Neuronal stem cell (in vitro differentiated cells): ENCODE results near the gene ARHGEF7.
A peak's percentile ranks its signal among the peaks of the same experiment; 100 is the strongest.

Source experiments
- DNase-seq: peaks from one replicate; pipeline ENCODE4 v3.0.0-alpha.2; 2013; ENCODE audit warnings: low spot score
- H2AFZ ChIP-seq: one replicate; pipeline ENCODE4 v1.6.1; 2013; ENCODE audit warnings: mild to moderate bottlenecking, low read length, inconsistent platforms
- H2AK5ac ChIP-seq: 2 replicates; pipeline ENCODE4 v1.6.1; 2013; ENCODE audit warnings: low read depth, mild to moderate bottlenecking, inconsistent platforms, low read length, moderate library complexity, mixed read lengths
- H2BK120ac ChIP-seq: 2 replicates; pipeline ENCODE4 v1.6.1; 2013; ENCODE audit warnings: low read depth, mild to moderate bottlenecking, inconsistent platforms, low read length, moderate library complexity, mixed read lengths
- H2BK12ac ChIP-seq: one replicate; pipeline ENCODE4 v1.6.1; 2013; ENCODE audit warnings: low read length, inconsistent platforms
- H2BK15ac ChIP-seq: 2 replicates; pipeline ENCODE4 v1.6.1; 2013; ENCODE audit warnings: mild to moderate bottlenecking, low read length, inconsistent platforms, mixed read lengths
- H2BK5ac ChIP-seq: one replicate; pipeline ENCODE4 v1.6.1; 2013; ENCODE audit warnings: inconsistent platforms, mild to moderate bottlenecking, low read length, moderate library complexity
- H3K14ac ChIP-seq: one replicate; pipeline ENCODE4 v1.6.1; 2013; ENCODE audit warnings: low read length, inconsistent platforms
- H3K18ac ChIP-seq: 2 replicates; pipeline ENCODE4 v1.6.1; 2013; ENCODE audit warnings: low read length, inconsistent platforms
- H3K23ac ChIP-seq: 2 replicates; pipeline ENCODE4 v1.6.1; 2013; ENCODE audit warnings: low read depth, mild to moderate bottlenecking, mixed read lengths, low read length, inconsistent platforms; ENCODE audit not compliant: poor library complexity
- H3K27ac ChIP-seq: replicated peaks from 3 replicates; pipeline ENCODE4 v1.5.1; 2013; ENCODE audit warnings: low read length, inconsistent platforms
- H3K27me3 ChIP-seq, 3 experiments: 2 replicates each; pipeline ENCODE4 v1.6.1; 2013; ENCODE audit warnings: low read length in 3 of 3, mild to moderate bottlenecking in 2 of 3, inconsistent platforms in 1 of 3, low read depth in 1 of 3, mixed read lengths in 1 of 3, moderate library complexity in 1 of 3; ENCODE audit not compliant: control insufficient read depth in 3 of 3, insufficient read depth in 3 of 3
- H3K36me3 ChIP-seq, 2 donors: replicated peaks in 1 of 2; 2 replicates each; pipeline ENCODE4 v1.6.1; 2013; ENCODE audit warnings: low read length in 2 of 2; ENCODE audit not compliant: control insufficient read depth in 2 of 2, insufficient read depth in 2 of 2
- H3K4ac ChIP-seq: 2 replicates; pipeline ENCODE4 v1.6.1; 2013; ENCODE audit warnings: inconsistent platforms, mild to moderate bottlenecking, low read length, moderate library complexity
- H3K4me1 ChIP-seq, 2 donors: 1 replicate in 1 of 2; 2 replicates in 1 of 2; pipeline ENCODE4 v1.6.1; 2013; ENCODE audit warnings: low read length in 2 of 2, low read depth in 1 of 2; ENCODE audit not compliant: control insufficient read depth in 2 of 2, insufficient read depth in 1 of 2
- H3K4me2 ChIP-seq: one replicate; pipeline ENCODE4 v1.6.1; 2013; ENCODE audit warnings: mild to moderate bottlenecking, low read length, inconsistent platforms; ENCODE audit not compliant: insufficient read depth, poor library complexity, severe bottlenecking
- H3K4me3 ChIP-seq, 2 donors: 2 replicates each; pipeline ENCODE4 v1.5.1; 2013; ENCODE audit warnings: low read length in 2 of 2, mild to moderate bottlenecking in 2 of 2, inconsistent platforms in 1 of 2, moderate library complexity in 1 of 2
- H3K79me1 ChIP-seq: one replicate; pipeline ENCODE4 v1.6.1; 2013; ENCODE audit warnings: low read depth, mild to moderate bottlenecking, inconsistent platforms, low read length, moderate library complexity
- H3K9ac ChIP-seq: one replicate; pipeline ENCODE4 v1.6.1; 2013; ENCODE audit warnings: mild to moderate bottlenecking, low read depth, low read length, inconsistent platforms; ENCODE audit not compliant: poor library complexity
- H3K9me3 ChIP-seq, 2 donors: replicated peaks in 1 of 2; 2 replicates each; pipeline versions ENCODE3 to v1.6.1; 2013; ENCODE audit warnings: low read length in 2 of 2, mild to moderate bottlenecking in 2 of 2, inconsistent platforms in 1 of 2, low read depth in 1 of 2, mixed read lengths in 1 of 2, moderate library complexity in 1 of 2; ENCODE audit not compliant: control insufficient read depth in 2 of 2, insufficient read depth in 1 of 2
- H4K8ac ChIP-seq: one replicate; pipeline ENCODE4 v1.6.1; 2013; ENCODE audit warnings: low read depth, mild to moderate bottlenecking, inconsistent platforms, low read length, moderate library complexity
- H4K91ac ChIP-seq: one replicate; pipeline ENCODE4 v1.6.1; 2013; ENCODE audit warnings: low read length, low read depth, mild to moderate bottlenecking, inconsistent platforms; ENCODE audit not compliant: poor library complexity
- WGBS, 2 donors: extraction: QIAGEN DNeasy Blood & Tissue Kit; methylation state at CpG; one replicate each; pipeline ENCODE4 v1.1.7; 2013; ENCODE audit warnings: missing lambda C conversion rate in 2 of 2, mixed read lengths in 1 of 2; ENCODE audit not compliant: insufficient read length in 2 of 2, insufficient replicate concordance in 1 of 2; ENCODE audit errors: extremely low coverage in 2 of 2; 5-methylcytosine and 5-hydroxymethylcytosine counted together

ARHGEF7 gene

DNA sequence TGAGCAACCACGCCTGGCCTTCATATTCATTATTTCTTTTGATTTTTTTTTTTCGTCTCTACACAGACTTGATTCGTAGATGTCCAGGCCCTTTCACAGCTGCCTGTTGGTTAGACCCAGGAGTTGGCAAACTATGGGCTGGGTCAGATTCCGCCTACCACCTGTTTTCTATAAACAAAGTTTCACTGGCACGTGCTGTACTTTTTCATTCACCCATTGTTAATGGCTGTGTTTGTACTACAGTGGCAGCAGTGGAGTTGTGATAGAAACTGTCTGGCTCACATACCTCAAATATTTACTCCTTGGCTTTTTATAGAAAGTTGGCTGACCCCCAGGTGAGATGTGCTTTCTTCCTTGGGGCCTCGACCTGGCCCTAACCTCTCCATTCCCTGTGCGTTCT lies 132.4 kb downstream of the ARHGEF7 start:
- Histone ChIP-seq H3K27ac (no peak overlapping the region), H2BK120ac (no peak overlapping the region), H3K14ac (no peak overlapping the region), H3K18ac (no peak overlapping the region), H2AK5ac (no peak overlapping the region), H2BK12ac (no peak overlapping the region), H3K36me3 (peaks cover 4 to 90% of the 10 kb centered on the region in 2 donors), H3K4me3 (no peak overlapping the region), H3K9me3 (no peaks in the 10 kb centered on the region), H3K4me2 (no peak overlapping the region), H3K27me3 (no peaks in the 10 kb centered on the region), H2BK15ac (no peak overlapping the region), H4K8ac (no peak overlapping the region), H3K4ac (no peak overlapping the region), H3K9ac (no peak overlapping the region), H2AFZ (no peak overlapping the region), H3K79me1 (peaks cover 2% of the 10 kb centered on the region), H3K23ac (no peak overlapping the region), H2BK5ac (no peak overlapping the region), H3K4me1 (peaks cover 0 to 10% of the 10 kb centered on the region in 2 donors), H4K91ac (no peak overlapping the region)
- DNase-seq, result no peak
- no CpG with 5 or more reads among the region's 7 CpGs for WGBS, 2 donors

DNA sequence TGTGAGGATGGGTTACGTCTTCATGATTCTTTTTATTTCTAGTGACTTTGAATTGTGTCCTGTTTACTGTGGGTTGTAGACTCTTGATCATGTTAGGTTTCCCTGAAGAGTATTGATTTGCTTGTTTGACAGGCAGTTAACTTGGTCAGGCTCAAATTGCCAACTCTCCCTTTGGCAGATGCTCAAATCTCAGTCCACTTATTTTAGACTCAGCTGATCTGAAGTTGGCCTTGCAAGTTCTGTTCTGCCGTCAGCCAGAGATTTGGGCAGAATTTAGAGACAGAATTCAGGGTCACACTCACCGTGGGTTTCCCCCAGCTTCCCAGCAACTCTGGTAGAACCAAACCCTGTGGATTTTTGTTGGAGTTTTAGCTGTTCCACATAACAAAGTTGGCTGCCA lies 133.7 kb downstream of the ARHGEF7 start:
- WGBS, 2 donors, result no CpG with 5 or more reads among the region's 3 CpGs
- H3K4me3 ChIP-seq, result no peak overlapping the region
- H2BK120ac ChIP-seq, result no peak overlapping the region
- no peak overlapping the region for H3K14ac ChIP-seq
- H3K18ac ChIP-seq, result no peak overlapping the region
- H2BK12ac ChIP-seq, result no peak overlapping the region
- H3K23ac ChIP-seq, result no peak overlapping the region
- H2BK5ac ChIP-seq, result no peak overlapping the region
- H3K4me2 ChIP-seq, result no peak overlapping the region
- no peak overlapping the region for H2AFZ ChIP-seq
- H3K27ac ChIP-seq, result no peak overlapping the region
- H3K27me3 ChIP-seq, result no peaks in the 10 kb centered on the region
- no peak for DNase-seq
- no peak overlapping the region for H4K8ac ChIP-seq
- H2BK15ac ChIP-seq, result no peak overlapping the region
- no peak overlapping the region for H3K9ac ChIP-seq
- H3K4me1 ChIP-seq, result peaks cover 0 to 10% of the 10 kb centered on the region in 2 donors
- H3K4ac ChIP-seq, result no peak overlapping the region
- peaks cover 8 to 83% of the 10 kb centered on the region in 2 donors for H3K36me3 ChIP-seq
- no peaks in the 10 kb centered on the region for H3K79me1 ChIP-seq
- H4K91ac ChIP-seq, result no peak overlapping the region
- H2AK5ac ChIP-seq, result no peak overlapping the region
- H3K9me3 ChIP-seq, result no peaks in the 10 kb centered on the region

GRCh38 chr13:111249637-111250360 lies 134.7 kb downstream of the ARHGEF7 start:
- Histone ChIP-seq H2BK12ac (no peak overlapping the region), H3K23ac (no peak overlapping the region), H3K27ac (no peak overlapping the region), H3K9me3 (no peaks in the 10 kb centered on the region), H2AFZ (no peak overlapping the region), H3K9ac (no peak overlapping the region), H3K36me3 (peaks cover 7 to 79% of the 10 kb centered on the region in 2 donors), H2BK5ac (no peak overlapping the region), H3K4me1 (peaks cover 0 to 10% of the 10 kb centered on the region in 2 donors), H4K91ac (no peak overlapping the region), H3K4me3 (no peak overlapping the region), H3K79me1 (no peaks in the 10 kb centered on the region), H3K14ac (no peak overlapping the region), H4K8ac (no peak overlapping the region), H2BK120ac (no peak overlapping the region), H2AK5ac (no peak overlapping the region), H3K4ac (no peak overlapping the region), H3K4me2 (no peak overlapping the region), H2BK15ac (no peak overlapping the region), H3K18ac (no peak overlapping the region), H3K27me3 (no peaks in the 10 kb centered on the region)
- WGBS, 2 donors, result no CpG with 5 or more reads among the region's 12 CpGs
- DNase-seq, result no peak

- Histone ChIP-seq H3K36me3 (peaks cover 5 to 77% of the 10 kb centered on the region in 2 donors), H3K23ac (no peak overlapping the region), H2BK12ac (no peak overlapping the region), H2BK5ac (no peak overlapping the region), H3K27ac (no peak overlapping the region), H3K14ac (no peak overlapping the region), H3K4me3 (no peak overlapping the region), H2AK5ac (no peak overlapping the region), H3K4me2 (no peak overlapping the region), H3K79me1 (no peaks in the 10 kb centered on the region), H2BK15ac (no peak overlapping the region), H3K4ac (no peak overlapping the region), H3K9me3 (peaks cover 0 to 4% of the 10 kb centered on the region in 2 donors), H3K27me3 (no peaks in the 10 kb centered on the region), H3K9ac (peak overlapping the region; percentile 54), H4K91ac (no peak overlapping the region), H2AFZ (no peak overlapping the region), H3K4me1 (peaks cover 0 to 10% of the 10 kb centered on the region in 2 donors), H4K8ac (no peak overlapping the region), H3K18ac (no peak overlapping the region), H2BK120ac (no peak overlapping the region)
- DNase-seq, result no peak
- no CpG with 5 or more reads among the region's 4 CpGs for WGBS, 2 donors
Measured at GRCh38 chr13:111251646-111252445, 136.7 kb downstream of the ARHGEF7 start.
